NB4 (cell line): ENCODE measurements around the gene TVP23C.
"Not testable (repeated sequence)": the region's sequence is repeated elsewhere in the genome, so short reads cannot be mapped to it uniquely, and the experiment has no call there.

Experiments used
- TF ChIP-seq, protein P1 (sequence below): IDR thresholded peaks from one replicate; pipeline ENCODE4 v1.5.1; 2012; ENCODE audit warnings: low read depth, low read length
- TF ChIP-seq, protein P2 (sequence below): IDR thresholded peaks from 2 replicates; pipeline ENCODE4 v1.6.1; 2011; ENCODE audit warnings: low read depth, low read length

DNA sequence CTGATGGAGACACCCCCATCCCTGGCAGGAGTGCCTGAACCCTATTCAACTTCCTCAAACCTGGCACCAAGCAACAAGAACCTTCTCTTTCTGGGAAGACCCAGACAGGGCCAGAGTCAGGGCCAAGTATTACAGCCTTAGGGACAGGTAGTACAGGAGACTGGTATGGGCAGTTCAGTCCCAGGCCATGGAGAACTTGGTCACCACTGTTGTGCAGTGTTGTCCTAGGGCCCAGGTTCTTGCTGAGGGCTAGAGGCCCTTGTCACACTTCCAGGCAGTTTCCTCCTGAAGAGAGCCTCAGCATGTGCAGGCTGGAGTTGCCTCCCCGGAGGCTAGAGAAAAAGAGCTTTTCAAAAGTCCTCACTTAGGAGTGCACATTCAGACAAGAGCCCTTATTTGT, 27.6 kb upstream of the TVP23C start:
- TF ChIP-seq, protein P1, sequence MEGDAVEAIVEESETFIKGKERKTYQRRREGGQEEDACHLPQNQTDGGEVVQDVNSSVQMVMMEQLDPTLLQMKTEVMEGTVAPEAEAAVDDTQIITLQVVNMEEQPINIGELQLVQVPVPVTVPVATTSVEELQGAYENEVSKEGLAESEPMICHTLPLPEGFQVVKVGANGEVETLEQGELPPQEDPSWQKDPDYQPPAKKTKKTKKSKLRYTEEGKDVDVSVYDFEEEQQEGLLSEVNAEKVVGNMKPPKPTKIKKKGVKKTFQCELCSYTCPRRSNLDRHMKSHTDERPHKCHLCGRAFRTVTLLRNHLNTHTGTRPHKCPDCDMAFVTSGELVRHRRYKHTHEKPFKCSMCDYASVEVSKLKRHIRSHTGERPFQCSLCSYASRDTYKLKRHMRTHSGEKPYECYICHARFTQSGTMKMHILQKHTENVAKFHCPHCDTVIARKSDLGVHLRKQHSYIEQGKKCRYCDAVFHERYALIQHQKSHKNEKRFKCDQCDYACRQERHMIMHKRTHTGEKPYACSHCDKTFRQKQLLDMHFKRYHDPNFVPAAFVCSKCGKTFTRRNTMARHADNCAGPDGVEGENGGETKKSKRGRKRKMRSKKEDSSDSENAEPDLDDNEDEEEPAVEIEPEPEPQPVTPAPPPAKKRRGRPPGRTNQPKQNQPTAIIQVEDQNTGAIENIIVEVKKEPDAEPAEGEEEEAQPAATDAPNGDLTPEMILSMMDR = not testable (repeated sequence)
- TF ChIP-seq, protein P2, sequence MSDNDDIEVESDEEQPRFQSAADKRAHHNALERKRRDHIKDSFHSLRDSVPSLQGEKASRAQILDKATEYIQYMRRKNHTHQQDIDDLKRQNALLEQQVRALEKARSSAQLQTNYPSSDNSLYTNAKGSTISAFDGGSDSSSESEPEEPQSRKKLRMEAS = not testable (repeated sequence)
